Right renal cortex interstitium (tissue), 3 donors: ENCODE results near the gene FMN2. TPM values are rescaled to one million over a fixed set of nuclear protein-coding genes. Genes with fewer than 3 reads are reported as not detected.

Experiments used
- DNase-seq, 3 donors: peaks; one replicate each; pipeline ENCODE4 v3.0.0-alpha.2; 2013; ENCODE audit warnings: low read depth in 3 of 3, low spot score in 2 of 3
- polyA plus RNA-seq, 3 donors: library from polyadenylated mRNA; unstranded; fragments of 120-200 nt; gene quantifications; one replicate each; pipeline ENCODE4 v1.2.1, GENCODE V29; 2013; ENCODE audit not compliant: insufficient read length in 3 of 3

FMN2 gene
- polyA plus RNA-seq, 3 donors, result 7.1 to 10.5 (median 7.9) TPM

DNA sequence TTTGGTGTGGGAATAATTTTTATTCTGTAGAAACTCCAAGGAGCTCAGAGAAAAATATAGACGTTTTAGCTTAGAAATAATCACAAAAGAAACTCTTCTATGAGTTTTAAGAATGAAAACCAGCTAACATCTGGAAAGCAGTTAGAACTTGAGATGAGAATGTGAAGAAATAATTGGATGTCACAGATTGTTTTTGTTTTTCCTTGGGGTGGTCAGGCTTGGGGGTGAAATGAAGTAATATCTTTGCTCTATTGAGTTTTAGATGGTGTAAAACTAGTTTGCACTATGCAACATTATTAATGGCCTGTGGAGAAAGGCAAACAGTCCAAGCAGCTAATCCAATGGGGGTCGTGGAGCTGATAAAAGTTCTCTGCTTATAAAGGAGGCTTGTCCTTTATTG, 101.2 kb downstream of the FMN2 start:
- DNase-seq, result no peak

DNA sequence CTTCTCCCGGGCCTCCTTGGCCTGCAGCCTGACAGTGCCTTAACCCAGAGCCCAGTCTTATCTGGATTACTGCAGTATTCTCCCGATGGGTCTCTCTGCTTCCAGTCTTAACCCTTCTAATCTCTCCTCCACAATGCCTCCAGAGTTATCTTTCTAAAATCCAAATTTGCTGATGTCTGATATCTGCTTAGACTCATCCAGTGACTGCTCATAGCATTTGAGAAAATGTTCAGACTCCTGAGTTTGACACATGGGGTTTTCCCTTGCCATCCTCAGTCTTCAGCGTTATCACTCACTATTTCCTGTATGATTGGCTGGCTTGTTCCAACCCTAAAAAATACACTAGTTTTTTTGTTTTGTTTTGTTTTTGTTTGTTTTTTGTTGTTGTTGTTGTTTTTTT, 102.0 kb downstream of the FMN2 start:
- no peak for DNase-seq

DNA sequence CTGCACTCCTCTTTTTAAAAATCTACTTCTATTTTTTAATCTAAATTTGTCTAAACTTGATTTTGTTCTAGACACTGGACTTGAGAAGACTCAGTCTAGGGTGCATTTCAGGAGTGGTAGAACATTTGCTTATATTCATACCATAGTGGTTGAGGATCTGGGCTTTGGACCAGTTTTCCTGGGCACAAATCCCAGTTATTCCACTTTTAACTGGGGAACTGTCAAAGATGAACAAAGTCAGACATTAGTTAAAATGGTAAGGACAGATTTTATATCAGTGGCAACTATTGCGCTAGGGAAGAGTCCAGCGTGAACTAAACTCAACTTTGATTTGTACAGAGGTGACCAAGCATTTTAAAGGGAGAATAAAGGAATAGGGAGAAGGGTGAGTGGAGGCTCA, 102.4 kb downstream of the FMN2 start:
- DNase-seq, result no peak

DNA sequence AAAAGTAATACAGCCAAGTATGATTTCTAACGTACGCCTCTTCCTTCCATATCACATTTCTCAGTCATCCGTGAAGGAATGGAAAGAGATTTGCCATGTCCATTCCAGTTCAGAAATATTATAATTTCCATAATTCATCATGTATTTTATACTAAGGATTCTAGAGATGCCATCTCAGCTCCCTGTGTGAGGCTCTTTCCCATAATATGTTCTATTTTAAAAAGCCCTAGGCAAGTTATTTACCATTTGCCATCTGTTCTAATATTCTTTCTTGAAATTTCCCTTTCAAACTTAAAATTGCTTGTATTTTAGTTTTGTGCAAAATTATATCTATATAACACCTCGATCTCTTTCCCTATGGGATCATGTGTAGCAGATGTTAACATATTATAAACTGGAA, 106.7 kb downstream of the FMN2 start:
- no peak for DNase-seq

DNA sequence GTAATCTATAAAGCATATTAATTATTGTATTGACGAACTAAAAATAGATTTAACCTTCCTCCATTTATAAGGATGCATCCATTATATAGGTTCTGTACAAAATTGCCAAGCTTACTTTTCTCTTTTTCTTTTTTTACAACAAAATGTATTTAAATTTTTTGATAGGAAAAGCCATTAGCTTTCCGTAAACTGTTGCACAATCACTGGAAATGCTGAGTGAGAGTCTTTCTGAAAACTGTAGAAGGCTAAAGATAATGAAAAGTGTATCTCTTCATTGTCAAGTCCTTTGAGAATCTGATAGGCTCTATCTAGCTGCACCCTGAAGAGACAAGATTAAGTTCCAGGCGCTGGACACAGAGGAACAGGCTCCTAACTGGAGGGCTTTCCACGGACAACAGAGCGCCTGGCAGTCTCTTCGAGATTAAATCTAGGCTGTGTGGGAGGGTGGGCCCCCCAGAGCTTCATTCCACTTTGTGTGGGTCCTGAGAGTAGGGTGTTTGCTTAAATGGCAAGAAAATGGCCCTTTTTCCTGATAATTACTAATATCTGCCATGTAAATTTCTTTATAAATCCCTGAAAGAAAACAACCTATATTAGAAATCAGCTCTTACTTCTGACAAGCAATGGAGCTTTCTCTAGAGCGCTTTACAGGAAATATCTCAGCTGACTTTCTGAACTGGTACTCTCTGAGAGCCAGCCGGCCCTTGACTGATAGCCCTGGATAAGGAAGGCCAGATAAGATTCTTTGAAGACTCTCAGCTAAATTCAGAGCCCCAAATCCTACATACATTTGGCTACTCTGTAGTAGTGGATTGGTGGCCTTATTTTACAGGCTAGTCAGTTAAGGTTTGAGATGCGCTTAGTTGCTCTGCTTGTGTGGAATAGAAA, 108.3 kb downstream of the FMN2 start:
- no peak for DNase-seq

DNA sequence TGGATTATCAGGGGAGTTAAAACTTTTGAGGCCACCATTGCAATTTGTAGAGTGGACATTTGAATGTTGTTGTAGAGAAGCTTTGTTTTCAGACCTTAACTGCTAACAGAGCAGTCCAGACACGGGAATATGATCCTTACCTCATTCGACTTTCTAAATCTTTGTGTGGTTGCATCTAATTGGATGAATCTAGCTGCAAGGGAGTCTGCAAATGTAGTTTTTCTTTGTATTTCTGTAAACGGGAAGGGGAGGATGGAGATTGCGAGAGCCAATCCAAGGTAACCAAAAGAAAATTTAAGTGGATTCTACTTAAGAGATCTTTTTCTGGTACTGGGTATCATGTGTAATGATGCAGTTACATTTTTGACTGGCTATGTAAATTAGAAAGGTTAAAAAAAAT, 110.2 kb downstream of the FMN2 start:
- DNase-seq, result no peak

DNA sequence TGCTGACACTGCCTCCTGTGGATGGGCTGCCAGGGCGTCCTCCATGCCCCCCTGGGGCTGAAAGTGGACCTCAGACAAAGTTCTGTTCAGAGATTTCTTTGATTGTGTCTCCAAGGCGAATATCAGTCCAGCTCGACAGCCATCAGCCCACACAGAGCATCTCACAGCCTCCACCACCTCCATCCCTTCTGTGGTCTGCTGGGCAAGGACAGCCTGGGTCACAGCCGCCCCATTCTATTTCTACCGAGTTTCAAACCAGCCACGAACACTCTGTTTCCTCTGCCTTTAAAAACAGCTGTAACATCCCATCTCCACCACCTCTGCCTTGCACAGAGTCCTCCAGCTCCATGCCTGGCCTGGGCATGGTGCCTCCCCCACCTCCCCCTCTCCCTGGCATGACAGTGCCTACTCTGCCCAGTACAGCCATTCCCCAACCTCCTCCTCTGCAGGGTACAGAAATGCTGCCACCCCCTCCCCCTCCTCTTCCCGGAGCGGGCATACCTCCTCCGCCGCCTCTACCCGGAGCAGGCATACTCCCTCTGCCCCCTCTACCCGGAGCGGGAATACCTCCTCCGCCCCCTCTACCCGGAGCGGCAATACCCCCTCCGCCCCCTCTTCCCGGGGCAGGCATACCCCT, 115.5 kb downstream of the FMN2 start:
- DNase-seq, result no peak

DNA sequence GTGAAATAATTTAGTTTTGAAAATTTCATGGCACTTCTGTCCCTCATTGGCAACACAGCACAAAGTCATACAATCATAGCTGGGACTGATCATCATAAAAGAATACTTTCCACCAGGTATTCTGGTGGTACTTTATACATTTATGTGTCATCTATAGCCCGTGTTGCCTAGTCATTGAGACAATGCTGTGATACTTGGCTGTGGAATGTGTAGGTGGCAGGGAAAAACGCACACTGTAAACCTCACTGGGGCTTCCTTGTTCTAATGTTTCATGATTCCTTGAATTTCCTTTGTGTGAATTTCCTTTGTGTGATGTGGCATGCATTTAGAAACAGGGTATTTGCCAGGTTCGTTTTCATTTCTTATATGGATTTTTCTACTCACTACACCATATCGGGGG, 118.3 kb downstream of the FMN2 start:
- DNase-seq, result no peak

DNA sequence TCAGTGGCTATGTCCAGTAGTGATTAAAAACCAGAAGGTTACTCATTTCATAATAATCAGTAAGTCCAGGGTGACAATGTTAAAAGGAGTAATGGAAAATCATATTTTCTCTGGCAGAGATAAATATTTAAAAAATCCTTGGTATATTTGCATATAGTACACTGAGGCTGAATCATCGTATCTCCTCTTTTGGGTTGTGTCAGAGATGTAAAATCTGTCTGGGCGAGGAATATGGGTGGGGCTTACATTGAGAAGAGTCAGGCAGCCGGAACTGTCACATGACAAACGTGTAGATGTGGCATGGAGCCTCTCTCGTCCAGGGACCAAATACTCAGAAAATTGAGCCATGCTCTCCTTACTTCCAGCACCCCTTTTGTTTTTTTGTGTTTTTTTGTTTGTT, 120.9 kb downstream of the FMN2 start:
- DNase-seq, result no peak

DNA sequence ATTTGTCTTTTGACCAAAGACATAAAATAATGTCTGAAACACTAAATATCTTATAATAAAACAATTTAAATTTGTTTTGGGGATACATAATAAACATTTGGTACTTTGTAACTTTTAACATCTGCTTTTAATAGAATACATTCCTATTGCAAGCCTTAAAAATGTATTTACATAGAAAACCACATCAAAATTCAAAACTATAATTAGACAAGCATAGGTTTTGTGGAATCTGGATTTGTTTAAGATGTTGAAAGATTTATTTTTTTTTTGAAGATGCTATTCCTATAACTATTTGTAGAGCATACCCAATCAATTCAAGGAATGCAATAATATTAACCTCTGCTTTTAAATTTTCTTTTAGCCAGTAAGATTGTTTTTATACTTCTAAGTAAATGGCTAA, 125.7 kb downstream of the FMN2 start:
- no peak for DNase-seq

DNA sequence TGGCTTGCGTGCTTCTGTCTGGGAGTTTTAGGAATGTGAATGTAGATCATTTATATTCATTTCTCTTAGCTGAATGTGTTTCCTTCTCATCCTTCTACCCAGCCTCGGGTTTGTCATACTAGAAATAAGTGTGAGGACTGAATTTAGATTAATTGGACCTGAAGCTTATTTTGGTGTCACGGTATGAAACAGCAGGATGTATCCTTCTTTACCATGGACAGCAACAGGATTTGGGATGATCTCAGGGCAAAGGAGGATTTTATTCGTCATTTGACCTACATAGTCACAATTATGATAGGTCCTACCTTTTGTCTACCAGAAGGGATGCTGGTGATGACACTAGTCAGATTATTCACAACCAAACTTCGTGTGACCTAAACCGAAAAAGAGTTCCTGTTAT, 127.4 kb downstream of the FMN2 start:
- DNase-seq, result no peak

DNA sequence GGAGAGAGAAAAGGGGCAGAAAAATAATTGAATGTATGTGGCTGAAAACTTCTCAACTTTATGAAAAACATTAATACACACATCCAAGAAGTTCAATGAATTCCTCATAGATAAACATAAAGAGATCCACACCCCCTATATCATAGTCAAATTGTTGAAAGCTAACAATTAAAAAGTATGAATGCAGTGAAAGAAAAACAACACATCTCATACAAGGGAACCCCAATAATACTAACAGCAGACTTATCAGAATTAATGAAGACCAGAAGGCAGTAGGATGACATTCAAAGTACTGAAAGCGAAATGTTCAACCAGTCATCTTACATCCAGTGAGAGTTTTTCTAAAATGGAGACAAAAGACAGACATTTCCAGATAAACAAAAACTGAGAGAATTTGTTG, 134.4 kb downstream of the FMN2 start:
- DNase-seq, result no peak

DNA sequence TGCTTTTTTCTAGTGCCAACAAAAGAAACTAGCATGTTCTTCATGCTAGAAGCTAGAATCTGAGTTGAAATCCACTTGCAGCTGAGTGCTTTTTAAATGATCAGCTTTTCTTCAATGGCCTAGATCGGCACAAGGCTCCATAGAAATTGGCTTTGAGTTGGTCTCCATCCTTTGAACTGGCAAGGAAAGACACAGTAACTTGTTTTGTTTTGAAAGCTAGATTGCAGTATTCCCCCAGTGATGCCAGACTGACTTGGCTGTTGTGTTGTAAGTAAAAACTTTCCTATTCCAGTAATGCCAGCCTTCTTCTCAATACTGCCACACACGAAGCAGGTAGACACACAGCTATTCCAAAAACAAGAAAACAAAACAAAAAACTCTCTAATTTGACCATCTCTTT, 139.1 kb downstream of the FMN2 start:
- no peak for DNase-seq

DNA sequence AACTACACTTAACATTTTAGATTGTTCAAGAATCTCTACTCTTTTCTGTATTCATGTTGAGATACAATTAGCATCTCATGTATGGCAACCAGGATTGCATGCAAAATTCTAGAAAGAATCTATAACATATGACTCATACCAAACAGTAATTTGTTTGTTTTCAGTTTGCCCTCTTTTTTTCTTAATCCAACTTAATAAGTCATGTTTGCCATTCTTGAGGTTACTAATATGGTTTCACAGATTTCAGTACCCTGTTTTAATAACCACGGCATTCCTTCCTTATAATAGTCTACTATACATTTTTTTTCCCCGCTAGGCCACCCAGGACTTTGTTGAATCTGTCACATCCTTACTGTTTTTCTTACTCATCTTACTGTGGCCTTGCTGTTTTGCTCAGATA, 140.8 kb downstream of the FMN2 start:
- DNase-seq, result no peak

DNA sequence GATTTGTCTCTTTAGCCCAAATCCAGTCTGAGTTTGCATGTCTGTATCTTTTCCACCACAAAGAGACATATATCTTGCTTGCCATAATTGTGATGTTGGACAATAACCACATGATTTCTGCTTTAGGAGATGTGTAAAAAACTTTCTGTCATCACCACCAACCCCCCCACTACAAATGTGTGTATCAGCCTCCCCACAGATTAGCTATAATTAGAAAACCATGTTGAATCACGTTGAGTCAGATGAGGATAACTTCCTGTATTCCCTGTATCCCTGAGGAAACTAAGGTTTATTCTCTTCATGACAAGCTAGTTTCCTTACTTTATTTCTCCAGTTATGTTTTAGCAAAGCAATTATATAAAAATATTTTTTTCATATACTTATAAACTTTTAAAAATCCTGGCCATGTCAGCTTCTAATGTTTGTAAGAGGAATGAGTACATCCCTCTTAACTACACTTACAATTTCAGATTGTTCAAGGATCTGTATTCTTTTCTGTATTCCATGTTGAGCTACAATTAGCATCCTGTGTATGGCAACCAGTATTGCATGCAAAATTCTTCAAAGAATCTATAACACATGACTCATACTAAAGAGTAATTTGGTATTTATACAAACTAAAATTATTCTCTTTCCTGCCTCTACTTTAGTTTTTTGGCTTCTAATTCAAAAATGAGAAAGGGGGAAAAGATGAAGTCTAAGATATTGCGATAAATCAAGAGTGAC, 143.0 kb downstream of the FMN2 start:
- DNase-seq, result no peak

DNA sequence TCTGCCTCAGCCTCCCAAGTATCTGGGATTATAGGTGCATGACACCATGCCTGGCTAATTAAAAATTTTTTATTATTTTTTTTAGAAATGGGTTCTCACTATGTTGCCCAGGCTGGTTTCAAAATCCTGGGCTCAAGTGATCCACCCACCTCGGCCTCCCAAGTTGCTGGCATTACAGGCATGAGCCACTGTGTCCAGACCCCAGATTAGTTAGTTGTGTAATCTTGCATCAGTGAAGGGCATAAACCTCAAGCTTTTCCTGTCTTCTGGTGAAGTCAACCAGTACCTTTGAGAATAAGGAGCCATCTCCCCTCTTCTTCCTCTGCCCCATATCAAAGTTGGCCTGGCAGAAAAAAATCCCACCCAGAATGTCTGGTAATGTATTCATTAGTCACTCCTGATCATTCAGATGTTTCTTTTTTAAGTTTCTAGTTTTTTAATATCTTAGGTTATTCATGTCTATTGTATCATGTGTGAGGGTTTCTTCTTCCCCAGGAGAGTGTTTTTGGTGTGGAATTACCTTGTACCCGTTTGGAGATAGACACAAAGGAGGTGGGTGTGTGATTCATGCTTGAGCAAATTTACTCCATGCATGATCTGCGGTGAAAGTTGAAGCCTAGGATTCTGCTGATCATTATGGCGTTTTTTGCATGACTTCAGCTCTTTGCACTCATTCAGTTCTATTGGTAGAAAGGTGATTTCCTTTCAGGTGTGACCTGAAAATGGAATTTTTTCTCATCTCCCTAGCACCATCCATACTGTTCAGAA, 144.0 kb downstream of the FMN2 start:
- no peak for DNase-seq

DNA sequence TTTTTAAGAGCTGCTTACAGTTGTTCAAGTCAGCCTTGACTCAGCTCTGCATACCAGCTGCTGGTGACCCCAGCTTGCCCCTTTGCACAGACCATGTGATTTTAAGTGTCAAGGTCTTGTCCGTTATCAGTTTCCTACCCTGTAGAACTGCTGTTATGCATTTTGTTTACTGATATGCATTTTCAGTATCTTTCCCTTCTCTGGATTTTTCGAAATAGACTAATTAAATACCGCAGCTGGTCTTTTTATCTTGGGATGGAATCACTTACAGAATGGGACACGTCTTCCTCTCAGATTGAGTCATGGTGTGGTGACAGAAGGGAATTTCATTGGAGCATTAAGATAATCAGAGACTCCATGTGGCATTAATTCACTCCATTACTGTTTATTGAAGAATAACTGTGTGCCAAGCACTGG, 145.6 kb downstream of the FMN2 start:
- no peak for DNase-seq

DNA sequence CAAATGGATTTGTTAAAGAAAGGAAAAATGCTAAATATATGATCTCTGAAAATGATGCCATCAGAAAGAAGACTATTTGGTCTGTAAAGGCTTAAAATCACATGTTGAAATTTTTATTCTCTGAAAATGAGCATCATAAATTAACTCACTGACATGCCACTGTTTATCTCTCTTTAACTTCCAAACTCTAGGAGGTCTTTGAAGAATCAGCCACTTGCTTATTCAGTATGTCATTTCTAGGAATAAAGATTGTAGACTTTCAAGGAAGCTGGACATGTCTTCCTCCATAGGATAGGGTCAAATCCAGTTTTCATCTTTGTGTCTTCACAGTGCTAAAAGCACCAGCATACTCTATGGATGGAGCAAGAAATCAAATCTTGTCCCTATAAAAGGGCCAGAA, 147.6 kb downstream of the FMN2 start:
- no peak for DNase-seq

DNA sequence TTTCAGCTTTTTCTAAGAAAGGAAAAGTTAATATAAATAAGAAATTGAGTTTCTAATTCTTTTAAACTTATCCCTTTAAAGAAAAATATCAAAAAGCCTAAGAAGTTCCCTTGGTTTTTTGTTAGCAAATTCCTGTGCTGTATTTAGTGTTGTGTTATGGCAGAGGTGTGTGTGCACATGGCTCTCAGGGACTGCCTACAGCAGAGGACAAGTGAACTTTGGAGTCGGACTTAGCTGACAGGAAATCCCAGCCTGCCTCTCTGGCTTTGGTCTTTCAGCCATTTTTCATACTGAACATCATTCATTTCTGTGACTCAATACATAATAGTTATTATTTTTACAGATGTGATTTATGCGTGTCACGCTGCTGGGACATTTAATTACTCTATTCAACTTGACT, 149.6 kb downstream of the FMN2 start:
- DNase-seq, result no peak

DNA sequence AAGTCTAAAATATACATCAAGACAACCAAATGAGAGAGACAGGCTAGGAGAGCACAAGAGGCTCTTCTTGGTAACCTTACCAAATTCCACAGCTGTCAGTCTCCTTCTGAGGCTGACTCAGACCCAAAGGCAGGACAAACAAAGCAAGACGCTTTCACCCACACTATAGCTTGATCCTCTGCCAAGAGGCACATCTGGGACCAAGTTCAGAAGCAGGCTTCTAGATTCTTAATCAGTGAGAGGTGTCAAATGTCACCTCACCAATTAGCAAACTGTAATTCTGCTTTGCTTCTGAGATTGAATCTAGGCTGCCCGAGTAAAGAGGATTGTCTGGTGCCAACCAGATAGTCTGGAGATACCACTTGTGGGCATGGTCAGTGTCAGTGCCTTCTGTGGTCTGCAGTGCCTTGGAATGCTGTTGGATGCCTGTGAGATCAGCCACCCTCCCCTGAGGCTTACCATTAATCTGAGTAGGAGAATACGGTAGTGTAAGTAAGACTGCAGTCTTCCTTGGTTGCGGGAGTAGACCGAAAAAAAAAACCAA, 151.0 kb downstream of the FMN2 start:
- no peak for DNase-seq
